Retinal pigment epithelial cell (primary cell): Measurements from ENCODE around the gene MZB1.

Experiments used
- DNase-seq: peaks from one replicate; pipeline ENCODE4 v3.0.0-alpha.2; 2010; ENCODE audit warnings: low read depth
- H3K4me3 ChIP-seq: 2 replicates; pipeline ENCODE4 v1.5.1; 2011; ENCODE audit warnings: mild to moderate bottlenecking, low read length, control low read depth, moderate library complexity
- CTCF ChIP-seq: conservative IDR thresholded peaks from 2 replicates; pipeline ENCODE4 v1.5.1; 2011; ENCODE audit warnings: low read depth, low read length, control low read depth, inconsistent platforms

MZB1 gene

GRCh38 chr5:139426203-139426885 lies 36.6 kb upstream of the MZB1 start:
- no peak for DNase-seq
- H3K4me3 ChIP-seq = no peak overlapping the region
- no peak for TF ChIP-seq CTCF

GRCh38 chr5:139425497-139425896 lies 35.8 kb upstream of the MZB1 start:
- no peak for DNase-seq
- no peak overlapping the region for H3K4me3 ChIP-seq
- TF ChIP-seq CTCF = no peak

- peak; percentile 89 for TF ChIP-seq CTCF
- no peak for DNase-seq
- H3K4me3 ChIP-seq = no peak overlapping the region
Measured at GRCh38 chr5:139422307-139422893, 32.7 kb upstream of the MZB1 start.

- TF ChIP-seq CTCF = no peak
- no peak overlapping the region for H3K4me3 ChIP-seq
- DNase-seq = no peak
Measured at GRCh38 chr5:139419226-139420192, 29.8 kb upstream of the MZB1 start.

GRCh38 chr5:139418793-139419192 lies 29.1 kb upstream of the MZB1 start:
- H3K4me3 ChIP-seq = no peak overlapping the region
- no peak for DNase-seq
- TF ChIP-seq CTCF = no peak

- no peak overlapping the region for H3K4me3 ChIP-seq
- TF ChIP-seq CTCF = no peak
- DNase-seq = no peak
Measured at GRCh38 chr5:139417214-139417613, 27.5 kb upstream of the MZB1 start.
